Measurements from ENCODE around the gene GRIP1.
A peak's percentile ranks its signal among the peaks of the same experiment; 100 is the strongest.

GRCh38 chr12:66409195-66409871 lies 269.5 kb downstream of the GRIP1 start:
- TF ChIP-seq EZH2phosphoT487 (IDR thresholded peaks at IDR 0.05; ENCODE audit: low read depth, severe bottlenecking, unreplicated experiment) = no peak
- peak; percentile 58 for TF ChIP-seq CTCF (IDR thresholded peaks at IDR 0.05; ENCODE audit: poor library complexity)
- no peak for TF ChIP-seq EZH2 (IDR thresholded peaks at IDR 0.05; ENCODE audit: borderline replicate concordance)

All from hepatocyte (in vitro differentiated cells).